GM13977 (cell line): ENCODE results near the gene VSTM2A.

Source experiments
- DNase-seq: peaks from one replicate; pipeline ENCODE4 v3.0.0; 2012; ENCODE audit warnings: low spot score
- in situ Hi-C: fragments of 300-500 bp; cut with MboI; formaldehyde crosslinking; loops from one replicate; pipeline ENCODE4 v1.12.0; 2022; ENCODE audit warnings: low sequenced_read_pairs, low pct_unique_long_range_greater_than_20kb, mixed read lengths, inconsistent platforms; ENCODE audit not compliant: unreplicated experiment
- TF ChIP-seq, protein P1 (sequence below): IDR thresholded peaks from 2 replicates; pipeline ENCODE4 v1.5.1; 2012; ENCODE audit warnings: mild to moderate bottlenecking, control low read depth; ENCODE audit not compliant: insufficient read depth; ENCODE audit errors: extremely low read depth, missing control alignments

Gene VSTM2A

GRCh38 chr7:54544527-54545240, 2.5 kb downstream of the VSTM2A start:
- DNase-seq: no peak
- TF ChIP-seq, protein P1, sequence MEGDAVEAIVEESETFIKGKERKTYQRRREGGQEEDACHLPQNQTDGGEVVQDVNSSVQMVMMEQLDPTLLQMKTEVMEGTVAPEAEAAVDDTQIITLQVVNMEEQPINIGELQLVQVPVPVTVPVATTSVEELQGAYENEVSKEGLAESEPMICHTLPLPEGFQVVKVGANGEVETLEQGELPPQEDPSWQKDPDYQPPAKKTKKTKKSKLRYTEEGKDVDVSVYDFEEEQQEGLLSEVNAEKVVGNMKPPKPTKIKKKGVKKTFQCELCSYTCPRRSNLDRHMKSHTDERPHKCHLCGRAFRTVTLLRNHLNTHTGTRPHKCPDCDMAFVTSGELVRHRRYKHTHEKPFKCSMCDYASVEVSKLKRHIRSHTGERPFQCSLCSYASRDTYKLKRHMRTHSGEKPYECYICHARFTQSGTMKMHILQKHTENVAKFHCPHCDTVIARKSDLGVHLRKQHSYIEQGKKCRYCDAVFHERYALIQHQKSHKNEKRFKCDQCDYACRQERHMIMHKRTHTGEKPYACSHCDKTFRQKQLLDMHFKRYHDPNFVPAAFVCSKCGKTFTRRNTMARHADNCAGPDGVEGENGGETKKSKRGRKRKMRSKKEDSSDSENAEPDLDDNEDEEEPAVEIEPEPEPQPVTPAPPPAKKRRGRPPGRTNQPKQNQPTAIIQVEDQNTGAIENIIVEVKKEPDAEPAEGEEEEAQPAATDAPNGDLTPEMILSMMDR: no peak
- in situ Hi-C loops: no loop called here

DNA sequence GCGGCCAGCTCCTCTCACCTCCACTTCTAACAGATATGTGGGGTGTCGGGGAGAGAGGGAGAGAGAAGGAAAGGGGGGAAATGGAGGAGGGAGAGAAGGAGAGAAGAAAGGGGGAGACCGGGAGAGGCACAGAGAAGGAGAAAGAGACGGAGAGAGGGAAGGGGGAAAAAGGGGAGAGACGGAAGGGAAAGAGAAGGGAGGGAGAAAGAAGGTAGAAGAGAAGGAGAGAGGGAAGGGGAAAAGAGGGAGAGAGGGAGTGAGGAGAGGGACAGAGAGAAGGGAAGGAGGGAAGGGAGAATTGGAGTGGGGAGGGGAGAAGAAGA, 3.0 kb downstream of the VSTM2A start:
- in situ Hi-C loops: no loop called here
- DNase-seq: no peak
- TF ChIP-seq, protein P1: no peak

DNA sequence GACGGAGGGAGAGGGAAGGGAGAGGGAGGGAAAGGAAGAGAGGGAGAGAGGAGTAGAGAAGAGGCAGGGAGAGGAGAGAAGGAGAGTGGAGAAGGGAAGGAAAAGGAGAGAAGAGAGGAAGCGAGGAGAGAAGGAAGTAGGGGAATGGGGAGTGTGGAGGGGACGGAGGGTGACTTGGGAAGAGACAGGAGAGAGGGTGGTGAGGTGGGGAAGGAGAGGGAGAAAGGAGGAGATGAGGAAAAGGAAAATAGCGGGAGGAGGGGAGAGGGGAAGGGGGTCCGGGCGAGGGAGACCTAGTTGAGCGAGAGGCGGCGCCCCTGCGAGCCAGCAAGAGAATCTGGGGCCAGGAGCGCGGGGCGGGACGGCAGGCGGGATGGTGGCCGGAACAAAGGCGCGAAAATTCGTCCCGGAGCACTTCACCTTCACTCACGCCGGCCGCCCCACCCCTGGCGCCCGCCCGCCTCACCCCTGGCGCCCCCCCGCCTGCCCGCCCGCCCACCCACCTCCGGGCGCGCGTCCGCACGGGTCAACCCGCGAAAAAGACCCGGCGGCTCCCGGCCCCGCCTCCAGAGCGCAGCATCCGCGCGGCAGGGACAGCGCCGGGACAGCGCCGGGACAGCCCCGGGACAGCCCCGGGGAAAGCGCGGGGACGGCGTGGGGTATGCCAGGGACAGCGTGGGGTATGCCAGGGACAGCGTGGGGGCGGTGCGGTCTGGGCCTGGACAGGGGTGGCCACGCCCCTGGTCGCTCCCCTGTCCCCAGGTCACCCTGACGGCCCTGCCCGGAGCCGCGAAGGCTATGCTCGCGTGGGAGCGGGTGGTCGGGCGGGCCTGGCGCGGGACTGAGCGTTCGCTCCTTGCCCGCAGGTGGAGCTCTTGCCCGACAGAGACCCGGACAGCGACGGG, 4.2 kb downstream of the VSTM2A start:
- in situ Hi-C loops: no loop called here
- TF ChIP-seq, protein P1: no peak
- peak; percentile 49 for DNase-seq

- TF ChIP-seq, protein P1: no peak
- in situ Hi-C loops: no loop called here
- no peak for DNase-seq
Observed at GRCh38 chr7:54546986-54547314, 4.8 kb downstream of the VSTM2A start.

- DNase-seq: no peak
- TF ChIP-seq, protein P1: no peak
- in situ Hi-C loops: no loop called here
Observed at GRCh38 chr7:54550471-54550870, 8.3 kb downstream of the VSTM2A start.

GRCh38 chr7:54556121-54556520, 13.9 kb downstream of the VSTM2A start:
- TF ChIP-seq, protein P1: no peak
- no peak for DNase-seq
- in situ Hi-C loops: no loop called here
